Hematopoietic multipotent progenitor cell treated with erythropoietin and hydrocortisone succinate and interleukin-3 and kit ligand, for 8 days (in vitro differentiated cells): ENCODE data around the gene IGFBP1.

Experiments used
- DNase-seq: peaks from one replicate; pipeline ENCODE4 v3.0.0-alpha.2; 2015

Gene IGFBP1

DNA sequence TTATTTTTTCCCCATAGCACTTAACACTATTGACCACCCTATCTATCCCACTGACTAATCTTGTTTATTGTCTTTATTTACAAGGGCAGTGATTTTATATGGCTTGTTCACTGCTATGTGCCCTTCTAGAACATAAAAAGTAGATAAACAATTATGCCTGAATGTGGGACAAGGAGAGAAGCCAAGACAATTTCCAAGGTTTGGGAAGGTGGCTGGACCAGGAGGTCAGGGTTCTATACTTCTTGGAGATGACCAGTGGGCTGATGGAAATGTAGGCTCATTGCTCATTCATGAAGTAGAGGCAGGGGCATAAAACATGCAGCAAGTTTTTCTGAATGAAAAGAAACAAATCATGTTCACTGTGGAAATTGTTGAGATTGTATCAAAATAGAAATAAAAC, 21.3 kb downstream of the IGFBP1 start:
- DNase-seq, result no peak

DNA sequence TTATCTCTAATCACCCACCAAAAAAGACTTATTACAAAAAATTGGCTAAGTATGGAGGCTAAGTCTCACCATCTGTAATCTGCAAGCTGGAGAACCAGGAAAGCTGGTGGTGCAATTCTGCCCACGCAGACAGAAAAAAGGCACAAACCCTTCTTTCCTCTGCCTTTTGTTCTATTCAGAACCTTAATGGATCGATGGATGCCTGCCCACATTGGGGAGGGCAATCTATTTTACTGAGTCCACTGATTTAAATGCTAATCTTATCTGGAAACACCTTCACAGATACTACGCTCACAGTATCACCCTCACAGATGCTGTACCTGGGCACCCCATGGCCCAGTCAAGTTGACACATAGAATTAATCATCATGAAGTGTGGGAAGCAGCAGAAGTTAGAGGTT, 22.6 kb downstream of the IGFBP1 start:
- no peak for DNase-seq

DNA sequence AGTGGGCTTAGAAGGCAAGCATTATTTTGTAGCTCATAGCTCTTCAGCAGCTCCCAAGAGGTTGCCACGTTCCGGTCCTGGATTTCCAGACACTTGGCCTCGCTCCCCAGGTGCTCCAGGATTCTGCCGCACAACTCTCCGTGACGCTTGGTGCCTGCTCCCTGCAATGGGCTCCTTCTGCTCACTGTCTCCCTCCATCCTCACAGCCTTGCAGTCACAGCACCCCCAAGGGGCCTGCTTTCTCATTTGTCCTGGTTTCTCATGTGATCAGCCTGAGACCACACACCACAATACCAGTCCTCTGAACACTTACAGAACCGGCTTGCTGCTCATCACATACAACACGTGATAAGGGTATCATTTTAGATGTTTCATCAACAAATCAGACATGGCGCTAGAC, 23.0 kb downstream of the IGFBP1 start:
- DNase-seq, result no peak

- no peak for DNase-seq
Observed at GRCh38 chr7:45912972-45913371, 24.7 kb downstream of the IGFBP1 start.

DNA sequence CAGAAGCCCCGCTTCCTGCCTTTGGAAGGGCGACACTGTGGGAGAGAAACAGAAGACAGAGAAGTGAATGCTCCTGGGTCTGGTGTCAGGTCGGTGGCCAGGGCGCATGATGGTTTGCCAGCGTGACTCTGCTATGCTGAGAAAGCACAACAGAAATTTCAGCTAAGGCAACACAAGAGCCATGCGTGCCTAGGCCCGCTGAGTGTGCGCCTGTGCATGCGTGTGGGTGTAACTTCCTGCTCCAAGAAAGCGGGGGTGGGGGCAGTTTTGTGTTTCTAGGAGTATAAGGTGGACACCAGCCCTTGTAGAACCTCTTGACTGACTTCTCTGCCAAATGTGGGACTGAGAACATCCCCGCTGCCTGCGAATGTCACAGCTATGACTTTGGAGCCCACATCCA, 26.6 kb downstream of the IGFBP1 start:
- no peak for DNase-seq

GRCh38 chr7:45915606-45916005, 27.3 kb downstream of the IGFBP1 start:
- DNase-seq, result no peak

- no peak for DNase-seq
Observed at GRCh38 chr7:45917064-45917463, 28.8 kb downstream of the IGFBP1 start.

- peak; percentile 49 for DNase-seq
Observed at GRCh38 chr7:45917658-45918057, 29.4 kb downstream of the IGFBP1 start.

GRCh38 chr7:45918556-45918955, 30.3 kb downstream of the IGFBP1 start:
- DNase-seq, result no peak

GRCh38 chr7:45919231-45919784, 31.0 kb downstream of the IGFBP1 start:
- no peak for DNase-seq

DNA sequence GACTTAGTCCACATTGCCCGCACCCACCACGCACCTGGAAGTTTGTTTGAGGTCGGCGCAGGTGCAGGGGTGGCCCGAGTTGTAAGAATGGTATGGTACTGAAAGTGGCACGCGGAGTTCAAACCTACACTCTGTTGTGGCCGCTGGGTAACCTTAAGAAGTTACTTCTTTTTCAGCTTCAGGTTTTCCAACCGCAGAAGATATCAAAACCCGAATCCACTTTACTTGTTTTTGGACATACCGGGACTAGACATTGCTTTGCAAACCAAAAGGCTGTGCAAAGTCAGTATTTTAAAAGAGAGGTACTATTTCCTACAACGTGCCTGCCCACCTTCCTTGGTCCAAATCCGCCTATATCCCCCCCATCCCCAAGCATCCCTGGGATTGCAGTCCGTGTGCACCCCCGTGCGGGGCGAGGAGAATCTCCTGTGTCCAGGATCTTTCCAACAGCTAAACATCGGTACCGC, 31.7 kb downstream of the IGFBP1 start:
- no peak for DNase-seq

DNA sequence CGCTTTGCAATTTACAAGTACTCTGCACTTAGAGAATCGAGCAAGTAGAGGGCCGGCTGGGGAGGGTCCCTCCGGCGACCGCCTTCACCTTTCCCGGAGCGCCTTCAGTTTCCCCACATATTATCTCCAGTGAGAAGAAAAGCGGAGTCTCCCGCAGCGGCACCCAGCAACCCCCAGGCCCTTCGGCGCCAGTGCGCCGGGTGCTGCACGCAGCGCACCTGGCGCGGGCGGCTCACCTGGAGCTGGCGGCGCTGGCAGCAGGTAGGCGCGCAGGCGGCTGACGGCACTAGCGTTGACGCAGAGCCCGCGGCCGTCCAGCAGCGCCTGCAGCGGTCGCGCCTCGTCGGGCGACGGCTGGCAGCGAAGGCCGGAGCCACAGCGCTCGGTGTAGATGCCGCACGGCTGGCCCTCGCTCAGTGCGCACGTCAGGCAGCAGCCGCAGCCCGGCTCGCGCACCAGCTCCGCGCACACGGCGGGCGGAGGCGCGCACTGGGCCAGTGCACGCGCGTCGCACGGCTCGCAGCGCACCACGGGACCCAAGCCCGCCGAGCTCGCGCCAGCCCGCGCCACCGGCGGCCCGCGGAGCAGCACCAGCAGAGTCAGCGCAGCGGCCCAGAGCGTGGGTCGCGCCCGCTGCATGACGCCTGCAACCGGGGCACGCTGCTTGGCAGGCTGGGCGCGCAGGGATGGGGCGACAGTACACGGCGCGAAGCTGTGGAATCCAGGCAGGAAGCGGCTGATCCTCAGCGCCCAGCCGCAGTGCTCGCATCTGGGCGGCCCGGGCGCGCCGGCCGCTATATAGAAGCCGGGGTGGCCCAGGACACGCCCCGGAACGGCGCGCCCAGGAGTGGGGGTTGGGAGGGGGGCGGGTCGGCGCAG, 32.5 kb downstream of the IGFBP1 start, which contains the start of gene IGFBP3:
IGFBP3 (minus strand) TSS at position 771 of the 879 bp plus-strand sequence; CDS start at position 639, 132 bp downstream.
- DNase-seq, result no peak

- DNase-seq, result no peak
Observed at GRCh38 chr7:45921381-45921698, 33.1 kb downstream of the IGFBP1 start.

DNA sequence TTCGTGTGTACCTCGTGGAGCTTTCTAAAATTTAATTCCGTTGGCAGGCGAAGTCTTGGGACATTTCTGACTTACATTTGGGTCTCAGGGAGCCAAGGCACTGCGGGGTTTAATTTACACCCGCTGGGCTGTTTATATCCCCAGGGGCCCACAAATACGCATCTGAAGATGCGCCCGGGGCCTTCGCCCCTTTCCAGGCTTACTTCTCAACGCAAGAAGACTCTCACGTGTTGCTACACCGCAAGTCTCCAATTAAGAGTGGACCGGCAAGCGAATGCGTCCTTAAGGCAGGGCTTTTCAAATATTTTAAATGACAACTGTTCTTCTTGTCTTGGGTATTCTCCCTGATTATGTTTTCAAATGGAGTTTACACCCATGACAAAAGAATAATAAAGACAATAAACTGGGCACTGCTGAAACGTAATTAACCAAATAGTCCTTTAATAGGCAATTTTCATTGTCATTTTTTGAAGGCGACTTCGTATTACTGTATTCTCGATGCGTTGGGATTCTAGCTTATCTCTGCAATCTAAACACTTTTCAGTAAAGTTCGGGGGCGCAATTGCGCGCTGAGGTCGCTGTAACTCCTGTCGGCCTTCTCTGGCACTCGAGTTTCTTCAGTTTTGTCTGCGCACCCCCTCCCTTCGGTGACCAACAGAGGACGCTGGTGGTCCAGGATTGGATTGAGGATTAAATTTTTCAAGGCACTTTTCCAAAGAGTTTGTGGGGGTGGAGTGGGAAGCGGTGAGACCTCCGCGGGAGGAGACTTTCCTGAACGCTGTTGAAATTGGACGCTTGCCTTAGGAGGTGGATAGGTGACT, 33.6 kb downstream of the IGFBP1 start:
- DNase-seq, result peak; percentile 9

- no peak for DNase-seq
Observed at GRCh38 chr7:45922810-45923209, 34.5 kb downstream of the IGFBP1 start.

DNA sequence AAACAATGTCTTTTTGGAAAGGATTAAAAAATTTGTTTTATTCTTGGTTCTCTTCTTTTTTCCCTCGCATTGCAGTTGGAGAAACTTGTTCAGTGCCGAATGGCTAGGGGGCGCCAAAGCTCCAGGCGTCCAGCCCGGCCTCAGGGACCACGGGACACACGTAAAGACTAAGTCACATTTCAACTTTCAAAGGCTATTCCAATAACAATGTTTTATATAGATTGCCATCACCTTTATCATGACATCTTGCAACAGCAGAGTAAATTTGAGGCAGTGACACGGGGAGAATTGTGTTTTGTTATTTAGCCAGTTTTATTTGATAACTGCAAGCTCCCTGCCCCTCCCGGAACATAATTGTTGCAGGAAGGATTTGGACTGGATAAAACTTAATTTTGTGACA, 35.0 kb downstream of the IGFBP1 start:
- peak; percentile 42 for DNase-seq

- DNase-seq, result no peak
Observed at GRCh38 chr7:45923818-45924217, 35.5 kb downstream of the IGFBP1 start.

GRCh38 chr7:45924283-45924682, 36.0 kb downstream of the IGFBP1 start:
- no peak for DNase-seq

GRCh38 chr7:45927721-45928120, 39.4 kb downstream of the IGFBP1 start:
- no peak for DNase-seq

DNA sequence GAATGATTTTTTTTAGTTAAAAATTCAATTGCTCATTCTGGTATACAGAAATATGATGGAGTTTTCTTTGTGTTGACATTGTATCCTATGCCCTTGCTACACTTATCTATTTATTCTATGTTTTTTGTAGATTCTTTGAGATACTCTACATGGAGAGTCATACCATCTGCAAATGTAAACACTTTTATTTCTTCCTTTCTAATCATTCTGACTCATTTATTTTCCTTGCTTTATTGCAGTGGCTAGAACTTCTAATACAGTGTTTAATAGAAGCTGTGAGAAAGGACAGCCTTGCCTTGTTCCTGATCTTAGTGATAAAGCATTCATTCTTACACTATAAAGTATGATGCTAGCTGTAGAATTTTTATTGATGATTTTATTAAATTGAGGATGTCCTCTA, 42.7 kb downstream of the IGFBP1 start:
- no peak for DNase-seq

DNA sequence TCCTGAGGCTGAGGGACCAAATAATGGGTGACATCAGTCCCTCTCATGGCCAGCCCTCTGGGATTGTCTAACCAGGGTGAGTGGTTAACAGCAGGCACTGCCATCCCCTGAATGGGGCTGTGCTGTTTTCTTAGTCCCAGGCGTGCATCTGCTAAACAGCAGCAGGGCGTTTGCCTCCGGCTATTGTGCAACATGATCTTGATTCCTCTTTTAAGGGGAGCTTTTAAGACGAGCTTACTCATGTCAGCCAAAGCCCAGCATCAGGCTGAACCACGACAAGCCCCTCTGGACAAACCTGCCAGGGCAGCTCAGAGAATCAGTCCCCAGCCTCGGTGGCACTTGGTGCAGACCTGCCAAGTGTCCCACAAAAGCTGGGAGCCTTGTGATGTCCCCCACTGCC, 49.0 kb downstream of the IGFBP1 start:
- no peak for DNase-seq

DNA sequence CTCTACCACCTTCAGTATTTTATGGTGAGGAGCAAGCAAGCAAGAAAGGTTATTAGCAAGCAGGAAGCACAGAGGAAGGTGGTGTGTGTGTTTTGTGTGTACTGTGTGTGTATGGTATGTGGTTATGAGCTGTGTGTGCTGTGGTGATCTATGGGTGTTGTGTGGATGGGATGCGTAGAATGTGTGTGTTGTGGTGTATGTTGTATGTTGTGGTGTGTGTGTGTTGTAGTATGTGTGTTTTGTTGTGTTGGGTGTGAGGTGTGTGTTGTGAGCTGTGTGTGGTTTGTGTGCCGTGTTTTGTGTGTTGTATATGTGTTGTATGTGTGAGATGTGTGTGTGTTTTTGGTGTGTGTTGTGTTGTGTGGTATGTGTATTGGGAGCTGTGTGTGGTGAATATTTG, 49.6 kb downstream of the IGFBP1 start:
- no peak for DNase-seq

- no peak for DNase-seq
Observed at GRCh38 chr7:45938626-45939302, 50.5 kb downstream of the IGFBP1 start.
